Choroid plexus epithelial cell (primary cell): Measurements from ENCODE around the gene SSBP4.

Experiments
- DNase-seq: peaks from one replicate; pipeline ENCODE4 v3.0.0-alpha.2; 2010; ENCODE audit warnings: low read depth
- H3K4me3 ChIP-seq: 2 replicates; pipeline ENCODE4 v1.5.1; 2011; ENCODE audit warnings: low read depth, mild to moderate bottlenecking, control low read depth, low read length, moderate library complexity
- CTCF ChIP-seq: conservative IDR thresholded peaks from 2 replicates; pipeline ENCODE4 v1.5.1; 2011; ENCODE audit warnings: low read depth, mild to moderate bottlenecking, control low read depth, inconsistent platforms, low read length, moderate library complexity

The SSBP4 gene

GRCh38 chr19:18389726-18390064 lies 29.5 kb upstream of the SSBP4 start:
- no peak for DNase-seq
- TF ChIP-seq CTCF = no peak
- peak overlapping the region; percentile 66 for H3K4me3 ChIP-seq

DNA sequence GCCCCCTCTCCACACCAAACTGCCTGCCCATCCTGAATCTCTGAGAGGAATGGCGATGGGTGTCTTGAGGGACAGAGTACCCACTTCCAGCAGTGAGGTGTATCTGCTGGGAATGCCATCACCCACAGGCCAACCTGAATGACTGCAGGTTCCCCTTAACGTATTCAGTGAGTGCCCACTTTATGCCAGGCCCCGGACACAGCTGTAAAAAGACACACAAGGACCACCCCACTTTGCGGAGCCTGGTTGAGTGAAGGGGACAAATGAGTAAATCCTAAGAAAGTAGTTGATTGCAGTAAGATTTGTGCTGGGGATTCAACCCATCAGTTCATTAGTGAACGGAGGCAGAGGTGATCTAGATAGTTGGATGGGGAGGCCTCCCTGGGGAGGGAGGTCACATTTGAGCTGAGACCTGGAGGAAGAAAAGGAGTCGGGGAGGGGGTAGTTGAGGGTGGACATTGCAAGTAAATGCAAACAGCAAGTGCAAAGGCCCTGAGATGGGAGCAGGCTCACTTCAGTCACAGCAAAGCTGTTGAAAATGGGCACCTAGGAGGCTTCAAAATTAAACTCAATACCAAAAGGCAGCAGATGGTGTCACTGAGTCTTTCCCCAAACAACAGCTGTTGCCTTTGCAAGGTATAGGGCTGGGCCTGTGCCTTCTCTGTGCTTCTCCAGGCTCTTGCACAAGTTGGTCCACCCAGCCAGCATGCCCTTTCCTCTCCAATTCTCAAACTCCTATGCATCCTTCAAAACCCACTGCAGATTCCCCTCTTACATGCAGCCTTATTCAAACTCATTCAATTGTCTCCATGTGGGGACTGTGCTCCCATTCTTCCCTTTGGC lies 28.9 kb upstream of the SSBP4 start:
- no peak for TF ChIP-seq CTCF
- DNase-seq = peak; percentile 65
- no peak overlapping the region for H3K4me3 ChIP-seq

DNA sequence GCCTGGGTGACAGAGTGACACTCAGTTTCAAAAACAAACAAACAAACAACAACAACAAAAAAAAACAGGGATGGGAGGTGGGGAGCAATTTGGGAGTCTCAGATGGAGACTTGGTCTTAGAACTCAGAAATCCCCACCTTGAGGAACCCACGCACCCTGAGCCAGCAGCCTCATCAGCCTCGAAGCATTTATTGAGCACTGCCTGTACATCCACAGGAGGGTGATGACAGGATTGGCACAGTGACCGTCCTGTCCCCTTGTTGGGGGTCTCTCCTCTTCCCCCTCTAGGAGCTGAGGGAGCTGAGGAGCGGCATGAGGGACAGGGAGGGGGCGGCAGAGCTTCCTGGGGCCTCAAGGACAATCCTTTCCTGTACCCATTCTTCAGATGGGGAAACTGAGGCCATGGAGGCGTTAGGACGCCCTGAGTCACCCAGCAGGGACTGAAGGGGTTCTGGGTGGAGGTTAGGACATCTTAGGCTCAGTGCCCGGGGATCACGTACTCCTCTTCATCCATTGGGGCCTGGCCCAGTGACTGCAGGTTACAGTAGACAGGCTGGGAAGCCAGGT lies 27.6 kb upstream of the SSBP4 start:
- no peak for DNase-seq
- TF ChIP-seq CTCF = no peak
- no peak overlapping the region for H3K4me3 ChIP-seq

GRCh38 chr19:18392417-18392816 lies 26.8 kb upstream of the SSBP4 start:
- DNase-seq = no peak
- H3K4me3 ChIP-seq = no peak overlapping the region
- TF ChIP-seq CTCF = no peak

DNA sequence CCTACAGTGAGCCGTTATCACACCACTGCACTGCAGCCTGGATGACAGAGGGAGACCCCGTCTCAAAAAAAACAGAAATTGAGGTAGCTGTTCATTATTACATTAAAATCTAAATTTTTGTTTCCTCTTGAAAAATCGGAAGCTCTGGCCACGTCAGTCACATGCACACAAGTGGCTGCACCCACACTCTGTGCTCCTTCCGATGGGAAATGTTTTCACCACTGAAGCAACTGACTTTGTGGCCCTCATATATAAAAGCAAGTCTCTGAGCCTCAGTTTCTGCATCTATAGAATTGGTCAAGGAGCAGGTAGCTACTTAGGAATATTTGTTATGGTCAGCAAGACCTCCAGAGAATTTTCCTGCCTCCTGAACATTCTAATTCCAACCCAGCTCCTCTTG lies 26.3 kb upstream of the SSBP4 start:
- no peak for DNase-seq
- no peak overlapping the region for H3K4me3 ChIP-seq
- no peak for TF ChIP-seq CTCF

- no peak overlapping the region for H3K4me3 ChIP-seq
- no peak for TF ChIP-seq CTCF
- no peak for DNase-seq
Measured at GRCh38 chr19:18393836-18394235, 25.4 kb upstream of the SSBP4 start.

DNA sequence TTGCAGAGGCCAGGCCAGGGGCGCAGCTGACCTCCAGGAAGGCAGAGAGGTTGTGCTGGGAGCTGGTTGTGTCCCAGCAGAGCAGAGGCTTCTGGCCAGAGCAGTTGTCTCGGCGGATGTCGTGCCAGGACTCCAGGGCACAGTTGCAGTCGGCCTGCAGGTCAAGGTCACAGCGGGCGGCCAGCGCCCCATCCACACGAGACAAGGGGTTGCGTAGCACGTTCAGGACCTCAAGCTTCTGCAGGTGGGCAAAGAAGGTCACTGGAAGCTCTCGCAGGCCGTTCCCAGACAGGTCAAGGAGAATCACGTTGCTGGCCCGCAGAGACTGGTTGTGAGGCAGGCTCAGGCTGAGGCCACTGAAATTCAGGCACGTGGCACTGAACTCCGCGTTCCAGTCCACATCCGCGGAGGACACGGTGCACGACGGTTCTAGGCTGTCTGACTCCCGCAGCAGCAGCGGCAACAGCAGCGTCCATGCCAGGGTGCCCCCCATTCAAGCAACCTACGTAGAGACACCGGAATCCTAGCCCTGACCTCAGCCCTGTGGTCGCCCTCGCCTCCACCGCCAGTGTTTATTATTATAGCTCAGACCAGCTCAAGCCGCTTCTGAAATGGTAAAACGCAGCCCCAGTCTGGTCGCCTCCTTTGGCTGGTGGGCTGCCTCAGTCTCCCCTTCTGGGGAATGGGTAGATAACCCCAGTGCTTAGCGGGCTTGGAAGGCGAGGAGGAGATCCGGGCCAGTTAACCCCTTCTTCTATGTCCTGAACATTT lies 22.5 kb upstream of the SSBP4 start:
- DNase-seq = no peak
- H3K4me3 ChIP-seq = no peak overlapping the region
- no peak for TF ChIP-seq CTCF
